Ovary (tissue), 9 donors: ENCODE results near the gene PRRT1. TPM values are rescaled to one million over a fixed set of nuclear protein-coding genes. Genes with fewer than 3 reads are reported as not detected.

Source experiments
- DNase-seq, 5 donors: peaks; one replicate each; pipeline ENCODE4 v3.0.0-alpha.2; 2019 to 2020
- H3K27ac ChIP-seq, 2 donors: fragments of 200-600 bp; one replicate each; pipeline versions ENCODE4 v1.5.1 to v1.8.0; 2019 to 2022
- H3K27me3 ChIP-seq: fragments of 200-600 bp; one replicate; pipeline ENCODE4 v1.8.0; 2022
- H3K36me3 ChIP-seq: fragments of 200-600 bp; sonication (generic); one replicate; pipeline ENCODE4 v1.5.1; 2019
- H3K4me1 ChIP-seq: one replicate; pipeline ENCODE4 v1.8.1; 2013; ENCODE audit warnings: mild to moderate bottlenecking, moderate library complexity; ENCODE audit not compliant: insufficient read depth
- H3K4me3 ChIP-seq: fragments of 200-600 bp; sonication (generic); one replicate; pipeline ENCODE4 v1.5.1; 2017
- H3K9me3 ChIP-seq, 2 donors: fragments of 200-600 bp in 1 of 2; sonication (generic) in 1 of 2; one replicate each; pipeline versions ENCODE4 v1.5.1 to v1.8.1; 2013 to 2019; ENCODE audit warnings: mild to moderate bottlenecking in 1 of 2, moderate library complexity in 1 of 2
- CTCF ChIP-seq, 3 donors: fragments of 450-650 bp in 2 of 3; fragments of 200-600 bp in 1 of 3; IDR thresholded peaks; one replicate each; pipeline versions ENCODE4 v1.5.1 to v1.8.0; 2016 to 2022; ENCODE audit warnings: antibody characterized with exemption in 3 of 3, mild to moderate bottlenecking in 1 of 3
- EP300 ChIP-seq: sonication (generic); formaldehyde crosslinking; IDR thresholded peaks from one replicate; pipeline ENCODE4 v1.6.1; 2017; ENCODE audit warnings: antibody characterized with exemption
- POLR2A ChIP-seq: fragments of 450-650 bp; IDR thresholded peaks from one replicate; pipeline ENCODE4 v1.6.1; 2017; ENCODE audit warnings: antibody characterized with exemption, mild to moderate bottlenecking, moderate library complexity
- WGBS, 3 donors: extraction: QIAGEN DNeasy Blood & Tissue Kit in 1 of 3; methylation state at CpG; one replicate each; pipeline versions ENCODE4 v1.1.5 to v1.1.7; 2013 to 2017; 5-methylcytosine and 5-hydroxymethylcytosine counted together
- intact Hi-C, 4 donors: fragments of 100-400 bp; cut with DNase I; formaldehyde crosslinking; loops; one replicate each; pipeline versions ENCODE4 v1.11.0 to v1.15.1; 2022 to 2023
- polyA plus RNA-seq, 2 donors: library from polyadenylated mRNA; stranded (reverse); fragments of 200-250 nt in 1 of 2; fragments of 350-450 nt in 1 of 2; fragmentation: Illumina TruSeq in 1 of 2; extraction: RNeasy Lipid Tissue Mini Kit (QIAGEN cat#74804) in 1 of 2; gene quantifications; one replicate each; pipeline ENCODE4 v1.2.3, GENCODE V29; 2013 to 2014
- total RNA-seq, 7 donors: library from RNA; depleted of rRNA in 2 of 7; stranded (reverse); fragments of >200 nt in 2 of 7; fragmentation: NEBNext Ultra II Directional in 3 of 7; extraction: Animal tissue kit (Norgen Biotek cat#: 25700) in 3 of 7; gene quantifications; one replicate each; pipeline versions ENCODE4 v1.1.0 to v1.2.4, GENCODE V29; 2016 to 2023
- donor health status: DM: no; HTN: no; CAD: no; lungs with moderate emphysema.
- donor health status: DM: no; HTN: no; CAD: no.
- donor health status: Bipolar disorder and iron deficiency.
- donor health status: DM: yes; HTN: yes; CAD: no.
- donor health status: DM: no; HTN: no; CAD: no.
- donor health status: DM: yes; HTN: yes; CAD: no.

PRRT1 gene
- total and polyA plus RNA-seq, 9 donors, result 2.4 to 44.1 (median 27.7) TPM

- DNase-seq, result peak; percentile 95 to 98 (median 97)
- no peaks in the 10 kb centered on the region for H3K27me3 ChIP-seq
- no peak overlapping the region for H3K4me3 ChIP-seq
- WGBS, 3 donors, result 31 to 49% (median 34%) methylated on average over 9 of the region's 9 CpGs
- peak overlapping the region; percentile 78 to 82 for H3K27ac ChIP-seq
- peaks cover 29% of the 10 kb centered on the region for H3K4me1 ChIP-seq
- intact Hi-C loops, result loop anchor here in 1 of 4 donors (2.0 to 10.0 kb wide), 3 partner anchors 27 to 209 kb away; partner anchors contain the start of gene ZBTB12
- H3K9me3 ChIP-seq, result no peaks in the 10 kb centered on the region
- H3K36me3 ChIP-seq, result no peaks in the 10 kb centered on the region
- TF ChIP-seq CTCF (IDR thresholded peaks at IDR 0.05), result peak in 2 of 3 donors; percentile 83 to 90
- TF ChIP-seq EP300, result peak; percentile 84
- TF ChIP-seq POLR2A, result no peak
Measured at GRCh38 chr6:32113386-32114352, 38.1 kb downstream of the PRRT1 start.

GRCh38 chr6:32112431-32112980 lies 39.2 kb downstream of the PRRT1 start:
- Histone ChIP-seq H3K27ac (peak overlapping the region; percentile 57 to 82), H3K27me3 (no peaks in the 10 kb centered on the region), H3K9me3 (no peaks in the 10 kb centered on the region), H3K4me1 (peaks cover 34% of the 10 kb centered on the region), H3K4me3 (no peak overlapping the region), H3K36me3 (no peaks in the 10 kb centered on the region)
- no peak for TF ChIP-seq CTCF (IDR thresholded peaks at IDR 0.05)
- no peak for TF ChIP-seq POLR2A
- TF ChIP-seq EP300, result no peak
- peak in 3 of 5 donors; percentile 49 to 74 (median 51) for DNase-seq
- 32 to 42% (median 41%) methylated on average over 9 of the region's 9 CpGs for WGBS, 3 donors
- intact Hi-C loops, result loop anchor here in 1 of 4 donors (2.0 to 10.0 kb wide), 2 partner anchors 66 to 208 kb away; partner anchors contain the start of gene ZBTB12

GRCh38 chr6:32111424-32112066 lies 40.2 kb downstream of the PRRT1 start:
- Histone ChIP-seq H3K27me3 (no peaks in the 10 kb centered on the region), H3K4me1 (peaks cover 40% of the 10 kb centered on the region), H3K27ac (peak overlapping the region; percentile 53 to 82), H3K36me3 (no peaks in the 10 kb centered on the region), H3K4me3 (no peak overlapping the region), H3K9me3 (no peaks in the 10 kb centered on the region)
- TF ChIP-seq POLR2A, result no peak
- TF ChIP-seq EP300, result no peak
- TF ChIP-seq CTCF (IDR thresholded peaks at IDR 0.05), result no peak
- WGBS, 3 donors, result 8 to 15% (median 13%) methylated on average over 7 of the region's 7 CpGs
- intact Hi-C loops, result loop anchor here in 1 of 4 donors (2.0 to 10.0 kb wide), 2 partner anchors 65 to 207 kb away; partner anchors contain the start of gene ZBTB12
- DNase-seq, result peak in 4 of 5 donors; percentile 61 to 78 (median 70)

- DNase-seq, result peak in 3 of 5 donors; percentile 52 to 56 (median 52)
- WGBS, 3 donors, result 23 to 39% (median 33%) methylated on average over 7 of the region's 7 CpGs
- Histone ChIP-seq H3K4me3 (no peak overlapping the region), H3K36me3 (no peaks in the 10 kb centered on the region), H3K9me3 (no peaks in the 10 kb centered on the region), H3K27me3 (no peaks in the 10 kb centered on the region), H3K27ac (peak overlapping the region in 1 of 2 donors; percentile 82), H3K4me1 (peaks cover 42% of the 10 kb centered on the region)
- TF ChIP-seq CTCF (IDR thresholded peaks at IDR 0.05) (no peak), EP300 (no peak), POLR2A (no peak)
- intact Hi-C loops, result loop anchor here in 1 of 4 donors (10.0 kb wide), 1 partner anchor 206 kb away; the partner anchor contains the start of gene ZBTB12
Measured at GRCh38 chr6:32110632-32111031, 41.1 kb downstream of the PRRT1 start.
